ENCODE results near the gene ENTPD1.

GRCh38 chr10:95836610-95837355, 80.8 kb downstream of the ENTPD1 start:
- TF ChIP-seq CTCF (IDR thresholded peaks at IDR 0.05): no peak
- TF ChIP-seq RARB (CRISPR knock-in tag; IDR thresholded peaks at IDR 0.05): no peak
- TF ChIP-seq POLR2A (IDR thresholded peaks at IDR 0.05; ENCODE audit: low read length): no peak
- no peak for TF ChIP-seq MYC (IDR thresholded peaks at IDR 0.05; ENCODE audit: borderline replicate concordance, low read length)
- TF ChIP-seq JUNB (IDR thresholded peaks at IDR 0.05): no peak
- TF ChIP-seq CHD4 (IDR thresholded peaks at IDR 0.05; ENCODE audit: borderline replicate concordance): no peak
- TF ChIP-seq CEBPB (IDR thresholded peaks at IDR 0.05): no peak
- TF ChIP-seq CHD2 (IDR thresholded peaks at IDR 0.05; ENCODE audit: low read length, partially characterized antibody): no peak
- TF ChIP-seq SMC3 (IDR thresholded peaks at IDR 0.05): no peak
- TF ChIP-seq MAZ (IDR thresholded peaks at IDR 0.05; ENCODE audit: borderline replicate concordance, low read depth, low read length): no peak
